Measurements from ENCODE around the gene RIN1. TPM values are rescaled to one million over a fixed set of nuclear protein-coding genes. Genes with fewer than 3 reads are reported as not detected.
"Not testable (repeated sequence)": the region's sequence is repeated elsewhere in the genome, so short reads cannot be mapped to it uniquely, and the experiment has no call there.

Gene RIN1
- polyA plus RNA-seq, 3 donors = 6.1 to 15.4 (median 7.6) TPM

DNA sequence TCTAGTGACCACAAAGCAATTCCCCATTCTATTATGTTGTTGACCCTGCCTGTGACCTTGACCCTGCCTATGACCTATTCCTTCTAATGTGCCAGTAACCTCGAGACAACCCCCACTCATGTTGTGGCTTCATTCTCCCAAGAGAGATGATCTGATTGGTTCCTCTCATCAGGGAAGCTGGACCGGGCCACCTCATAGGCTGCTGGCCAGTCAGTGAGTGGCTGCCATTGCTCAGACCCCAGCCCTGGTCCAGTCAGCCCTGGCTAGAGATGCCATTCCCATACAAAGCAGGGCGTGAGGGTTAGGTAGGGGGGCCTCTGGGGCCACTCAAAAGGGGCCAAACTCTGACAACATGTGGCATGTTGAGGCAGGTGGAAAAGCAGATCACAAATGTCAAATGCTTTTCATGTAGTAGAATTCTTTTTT, 23.4 kb upstream of the RIN1 start:
- H3K27me3 Mint-ChIP-seq (ENCODE audit: low read depth in 3 of 3) = peaks cover 0 to 6% (median 6%) of the 10 kb centered on the region in 3 donors
- no peaks in the 10 kb centered on the region for H3K79me2 ChIP-seq (ENCODE audit: insufficient read depth, low read length)
- no peaks in the 10 kb centered on the region for H3K4me1 ChIP-seq (ENCODE audit: control insufficient read depth in 1 of 2, insufficient read depth in 2 of 2, low read length in 2 of 2)
- H3K4me3 Mint-ChIP-seq = no peak overlapping the region
- TF ChIP-seq, protein P1, sequence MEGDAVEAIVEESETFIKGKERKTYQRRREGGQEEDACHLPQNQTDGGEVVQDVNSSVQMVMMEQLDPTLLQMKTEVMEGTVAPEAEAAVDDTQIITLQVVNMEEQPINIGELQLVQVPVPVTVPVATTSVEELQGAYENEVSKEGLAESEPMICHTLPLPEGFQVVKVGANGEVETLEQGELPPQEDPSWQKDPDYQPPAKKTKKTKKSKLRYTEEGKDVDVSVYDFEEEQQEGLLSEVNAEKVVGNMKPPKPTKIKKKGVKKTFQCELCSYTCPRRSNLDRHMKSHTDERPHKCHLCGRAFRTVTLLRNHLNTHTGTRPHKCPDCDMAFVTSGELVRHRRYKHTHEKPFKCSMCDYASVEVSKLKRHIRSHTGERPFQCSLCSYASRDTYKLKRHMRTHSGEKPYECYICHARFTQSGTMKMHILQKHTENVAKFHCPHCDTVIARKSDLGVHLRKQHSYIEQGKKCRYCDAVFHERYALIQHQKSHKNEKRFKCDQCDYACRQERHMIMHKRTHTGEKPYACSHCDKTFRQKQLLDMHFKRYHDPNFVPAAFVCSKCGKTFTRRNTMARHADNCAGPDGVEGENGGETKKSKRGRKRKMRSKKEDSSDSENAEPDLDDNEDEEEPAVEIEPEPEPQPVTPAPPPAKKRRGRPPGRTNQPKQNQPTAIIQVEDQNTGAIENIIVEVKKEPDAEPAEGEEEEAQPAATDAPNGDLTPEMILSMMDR (IDR thresholded peaks at IDR 0.05) = no peak
- H3K27me3 ChIP-seq (ENCODE audit: control insufficient read depth in 2 of 2, insufficient read depth in 2 of 2, low read length in 2 of 2) = no peaks in the 10 kb centered on the region
- peak in 1 of 3 donors; percentile 3 for DNase-seq
- peaks cover 0 to 1% (median 0%) of the 10 kb centered on the region in 7 donors for H3K9me3 Mint-ChIP-seq
- H3K36me3 ChIP-seq (replicated peaks in 1 of 2; ENCODE audit: control insufficient read depth in 1 of 2, insufficient read depth in 2 of 2, low read length in 2 of 2) = no peaks in the 10 kb centered on the region
- no peak overlapping the region for H3K4me2 ChIP-seq (replicated peaks; ENCODE audit: extremely low read depth, low read length, poor library complexity, severe bottlenecking)
- no peaks in the 10 kb centered on the region for H3K36me3 Mint-ChIP-seq
- H3K9ac ChIP-seq (ENCODE audit: insufficient read depth, low read length, poor library complexity, severe bottlenecking) = no peak overlapping the region
- H3K9me3 ChIP-seq (replicated peaks in 1 of 2; ENCODE audit: control insufficient read depth in 1 of 2, insufficient read depth in 1 of 2, low read length in 2 of 2) = no peaks in the 10 kb centered on the region
- H2AFZ ChIP-seq (ENCODE audit: insufficient read depth, low read depth, low read length, poor library complexity, severe bottlenecking) = no peak overlapping the region
- intact Hi-C loops (cut with micrococcal nuclease) = no loop called here
- H3K4me1 Mint-ChIP-seq = no peaks in the 10 kb centered on the region
- no peak overlapping the region for H3K27ac Mint-ChIP-seq
- 50% methylated on average over 1 of the region's 3 CpGs for WGBS (ENCODE audit: insufficient coverage)
- H3K4me3 ChIP-seq (replicated peaks in 1 of 3; ENCODE audit: low read depth in 2 of 3, low read length in 3 of 3) = no peak overlapping the region
- no peak overlapping the region for H3K27ac ChIP-seq (ENCODE audit: low read depth in 1 of 2, low read length in 2 of 2)
- H4K20me1 ChIP-seq (ENCODE audit: insufficient read depth, low read length) = no peaks in the 10 kb centered on the region

DNA sequence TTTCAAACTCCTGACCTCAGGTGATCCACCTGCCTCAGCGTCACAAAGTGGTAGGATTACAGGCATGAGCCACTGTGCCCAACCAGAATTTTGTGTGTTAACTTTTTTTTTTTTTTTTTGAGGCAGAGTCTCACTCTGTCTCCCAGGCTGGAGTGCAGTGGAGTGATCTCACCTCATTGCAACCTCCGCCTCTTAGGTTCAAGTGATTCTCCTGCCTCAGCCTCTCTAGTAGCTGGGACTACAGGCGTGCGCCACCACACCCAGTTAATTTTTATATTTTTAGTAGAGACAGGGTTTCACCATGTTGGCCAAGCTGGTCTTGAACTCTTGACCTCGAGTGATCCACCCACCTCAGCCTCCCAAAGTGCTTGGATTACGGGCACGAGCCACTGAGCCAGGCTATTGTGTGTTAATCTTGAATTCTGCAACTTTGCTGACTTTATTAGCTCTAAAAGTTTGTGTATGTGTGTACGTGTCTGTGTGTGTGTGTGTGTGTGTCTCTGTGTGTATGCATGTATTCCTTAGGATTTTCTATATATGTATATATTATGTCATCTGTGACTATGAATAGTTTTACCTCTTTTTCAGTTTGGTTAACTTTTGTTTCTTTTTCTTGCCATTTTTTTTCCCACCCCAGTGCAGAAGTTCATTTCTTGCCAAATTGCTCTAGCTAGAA, 14.5 kb upstream of the RIN1 start:
- H3K4me2 ChIP-seq (replicated peaks; ENCODE audit: extremely low read depth, low read length, poor library complexity, severe bottlenecking); H3K9ac ChIP-seq (ENCODE audit: insufficient read depth, low read length, poor library complexity, severe bottlenecking): not testable (repeated sequence)
- H3K4me1 ChIP-seq (ENCODE audit: control insufficient read depth in 1 of 2, insufficient read depth in 2 of 2, low read length in 2 of 2) = peaks cover 15 to 16% of the 10 kb centered on the region in 2 donors

More for the DNA sequence above, 14.5 kb upstream of the RIN1 start:
- H3K4me3 ChIP-seq (replicated peaks in 1 of 3; ENCODE audit: low read depth in 2 of 3, low read length in 3 of 3); intact Hi-C loops (cut with micrococcal nuclease); H3K27ac ChIP-seq (ENCODE audit: low read depth in 1 of 2, low read length in 2 of 2); H2AFZ ChIP-seq (ENCODE audit: insufficient read depth, low read depth, low read length, poor library complexity, severe bottlenecking); H3K36me3 ChIP-seq (replicated peaks in 1 of 2; ENCODE audit: control insufficient read depth in 1 of 2, insufficient read depth in 2 of 2, low read length in 2 of 2); DNase-seq; H3K79me2 ChIP-seq (ENCODE audit: insufficient read depth, low read length); H3K9me3 Mint-ChIP-seq; H4K20me1 ChIP-seq (ENCODE audit: insufficient read depth, low read length); H3K27me3 ChIP-seq (ENCODE audit: control insufficient read depth in 2 of 2, insufficient read depth in 2 of 2, low read length in 2 of 2); H3K4me3 Mint-ChIP-seq; H3K9me3 ChIP-seq (replicated peaks in 1 of 2; ENCODE audit: control insufficient read depth in 1 of 2, insufficient read depth in 1 of 2, low read length in 2 of 2); H3K36me3 Mint-ChIP-seq; H3K27ac Mint-ChIP-seq: not testable (repeated sequence)
- Mint-ChIP-seq H3K27me3 (ENCODE audit: low read depth in 3 of 3) (peaks cover 5 to 22% (median 11%) of the 10 kb centered on the region in 3 donors), H3K4me1 (peaks cover 11% of the 10 kb centered on the region)
- no CpG with 5 or more reads among the region's 8 CpGs for WGBS (ENCODE audit: insufficient coverage)

Data from CD14-positive monocyte (primary cell).